Heart left ventricle (tissue), 13 donors: ENCODE results near the gene REEP1.

Experiments used
- POLR2A ChIP-seq, 2 donors: fragments of 450-650 bp; IDR thresholded peaks; one replicate each; pipeline ENCODE4 v1.6.1; 2017; ENCODE audit warnings: antibody characterized with exemption in 2 of 2, mild to moderate bottlenecking in 2 of 2, moderate library complexity in 2 of 2
- TF ChIP-seq, protein P1 (sequence below), 12 donors: fragments of 200-600 bp; sonication (generic) in 4 of 12; IDR thresholded peaks; one replicate each; pipeline versions ENCODE4 v1.5.0 to v1.8.0; 2018 to 2022; ENCODE audit warnings: antibody characterized with exemption in 12 of 12, mild to moderate bottlenecking in 5 of 12
- donor health status: ischemic (EF 13 %, LVEDD 7.1; RV severe dilation, severe dysfunction).
- donor health status: DM: no; HTN: yes; CAD: no.
- donor health status: DM: no; HTN: no; CAD: no.
- donor health status: ischemic (EF 25% LVEDD 6.9; RV normal size, moderate dysfunction).
- donor health status: ischemic (EF 25% LVEDD 5.7; RV mildly dilated, moderate dysfunction).
- donor health status: ischemic (EF 35%, LVEDD 5.7; RV mildly dilated, moderate dysfunction).
- donor health status: nonischemic (EF 11% LVEDD 7.7; RV severe dilation, severe dysfunction).
- donor health status: DM: yes; HTN: yes; CAD: no.
- donor health status: PGD.
- donor health status: ischemic (EF 29% LVEDD 5.4; RV normal size, mild dysfunction).
- donor health status: nonischemic (EF 23%, LVEDD 6.1; RV moderate dilation, normal function).

DNA sequence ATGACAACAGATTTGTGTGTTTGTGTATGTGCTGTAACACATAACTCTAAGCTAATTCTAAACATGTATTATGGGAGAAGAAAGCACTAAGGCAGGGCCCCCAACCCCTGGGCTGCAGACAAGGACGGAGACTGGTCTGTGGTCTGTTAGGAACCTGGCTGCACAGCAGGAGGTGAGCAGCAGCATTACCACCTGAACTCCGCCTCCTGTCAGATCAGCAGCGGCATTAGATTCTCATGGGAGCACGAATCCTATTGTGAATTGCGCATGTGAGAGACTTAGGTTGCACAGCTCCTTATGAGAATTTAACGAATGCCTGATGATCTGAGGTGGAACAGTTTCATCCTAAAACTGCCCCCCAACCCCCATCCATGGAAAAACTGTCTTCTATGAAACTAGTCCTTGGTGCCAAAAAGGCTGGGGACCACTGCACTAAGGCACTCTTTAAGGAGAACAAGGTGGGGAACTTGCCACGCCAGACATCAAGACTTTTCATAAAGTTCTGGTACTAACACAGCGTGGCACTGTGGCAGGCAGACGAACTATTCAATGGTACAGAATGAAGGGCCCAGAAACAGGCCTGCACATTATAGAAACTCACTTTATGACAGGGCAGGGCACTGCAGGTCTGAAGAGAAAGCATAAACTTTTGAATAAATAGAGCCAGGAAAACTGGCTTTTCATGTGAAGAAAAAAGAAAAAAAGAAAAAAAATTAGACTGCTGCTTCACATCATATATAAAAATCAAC lies 14.0 kb downstream of the REEP1 start:
- TF ChIP-seq, protein P1, sequence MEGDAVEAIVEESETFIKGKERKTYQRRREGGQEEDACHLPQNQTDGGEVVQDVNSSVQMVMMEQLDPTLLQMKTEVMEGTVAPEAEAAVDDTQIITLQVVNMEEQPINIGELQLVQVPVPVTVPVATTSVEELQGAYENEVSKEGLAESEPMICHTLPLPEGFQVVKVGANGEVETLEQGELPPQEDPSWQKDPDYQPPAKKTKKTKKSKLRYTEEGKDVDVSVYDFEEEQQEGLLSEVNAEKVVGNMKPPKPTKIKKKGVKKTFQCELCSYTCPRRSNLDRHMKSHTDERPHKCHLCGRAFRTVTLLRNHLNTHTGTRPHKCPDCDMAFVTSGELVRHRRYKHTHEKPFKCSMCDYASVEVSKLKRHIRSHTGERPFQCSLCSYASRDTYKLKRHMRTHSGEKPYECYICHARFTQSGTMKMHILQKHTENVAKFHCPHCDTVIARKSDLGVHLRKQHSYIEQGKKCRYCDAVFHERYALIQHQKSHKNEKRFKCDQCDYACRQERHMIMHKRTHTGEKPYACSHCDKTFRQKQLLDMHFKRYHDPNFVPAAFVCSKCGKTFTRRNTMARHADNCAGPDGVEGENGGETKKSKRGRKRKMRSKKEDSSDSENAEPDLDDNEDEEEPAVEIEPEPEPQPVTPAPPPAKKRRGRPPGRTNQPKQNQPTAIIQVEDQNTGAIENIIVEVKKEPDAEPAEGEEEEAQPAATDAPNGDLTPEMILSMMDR (IDR thresholded peaks at IDR 0.05) = no peak
- TF ChIP-seq POLR2A (IDR thresholded peaks at IDR 0.05) = no peak
